GM18951 (cell line): ENCODE results near the gene CHRNB4.
"Not testable (repeated sequence)": the region's sequence is repeated elsewhere in the genome, so short reads cannot be mapped to it uniquely, and the experiment has no call there.

Experiments
- POLR2A ChIP-seq: IDR thresholded peaks from 4 replicates; pipeline ENCODE4 v1.6.1; 2011; ENCODE audit warnings: mild to moderate bottlenecking; ENCODE audit not compliant: insufficient read length, insufficient read depth; ENCODE audit errors: extremely low read depth
- in situ Hi-C: fragments of 300-500 bp; cut with MboI; formaldehyde crosslinking; loops from one replicate; pipeline ENCODE4 v1.12.0; 2022; ENCODE audit warnings: low sequenced_read_pairs, mixed read lengths, inconsistent platforms; ENCODE audit not compliant: unreplicated experiment

The CHRNB4 gene

DNA sequence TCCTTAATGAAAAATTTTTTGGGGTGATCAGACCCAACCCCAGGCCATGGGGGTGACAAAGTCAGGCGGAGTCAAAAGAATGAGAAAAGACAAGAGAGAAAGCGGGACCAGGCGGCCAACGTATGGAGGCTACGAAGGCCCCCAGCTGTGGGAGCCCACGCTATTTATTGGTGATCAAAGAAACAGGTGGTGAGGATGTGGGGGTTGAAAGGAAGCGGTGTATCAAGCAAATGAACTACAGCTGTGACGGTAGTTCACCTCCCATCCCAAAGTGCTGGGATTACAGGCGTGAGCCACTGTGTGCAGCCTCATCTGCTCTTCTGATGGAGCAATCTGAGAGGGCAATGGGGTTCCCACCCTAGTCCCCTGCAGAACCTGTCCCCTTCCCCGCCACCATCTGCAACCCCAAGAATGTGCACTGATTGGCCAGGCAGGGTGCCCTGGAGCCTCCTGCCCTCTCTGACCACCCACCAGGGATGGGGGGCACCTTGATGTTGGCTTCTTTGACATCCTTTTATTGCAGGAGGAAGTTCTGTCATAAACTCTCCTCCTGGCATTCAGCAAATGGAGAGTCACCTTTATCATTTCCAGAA lies 19.1 kb downstream of the CHRNB4 start:
- in situ Hi-C loops, result no loop called here

DNA sequence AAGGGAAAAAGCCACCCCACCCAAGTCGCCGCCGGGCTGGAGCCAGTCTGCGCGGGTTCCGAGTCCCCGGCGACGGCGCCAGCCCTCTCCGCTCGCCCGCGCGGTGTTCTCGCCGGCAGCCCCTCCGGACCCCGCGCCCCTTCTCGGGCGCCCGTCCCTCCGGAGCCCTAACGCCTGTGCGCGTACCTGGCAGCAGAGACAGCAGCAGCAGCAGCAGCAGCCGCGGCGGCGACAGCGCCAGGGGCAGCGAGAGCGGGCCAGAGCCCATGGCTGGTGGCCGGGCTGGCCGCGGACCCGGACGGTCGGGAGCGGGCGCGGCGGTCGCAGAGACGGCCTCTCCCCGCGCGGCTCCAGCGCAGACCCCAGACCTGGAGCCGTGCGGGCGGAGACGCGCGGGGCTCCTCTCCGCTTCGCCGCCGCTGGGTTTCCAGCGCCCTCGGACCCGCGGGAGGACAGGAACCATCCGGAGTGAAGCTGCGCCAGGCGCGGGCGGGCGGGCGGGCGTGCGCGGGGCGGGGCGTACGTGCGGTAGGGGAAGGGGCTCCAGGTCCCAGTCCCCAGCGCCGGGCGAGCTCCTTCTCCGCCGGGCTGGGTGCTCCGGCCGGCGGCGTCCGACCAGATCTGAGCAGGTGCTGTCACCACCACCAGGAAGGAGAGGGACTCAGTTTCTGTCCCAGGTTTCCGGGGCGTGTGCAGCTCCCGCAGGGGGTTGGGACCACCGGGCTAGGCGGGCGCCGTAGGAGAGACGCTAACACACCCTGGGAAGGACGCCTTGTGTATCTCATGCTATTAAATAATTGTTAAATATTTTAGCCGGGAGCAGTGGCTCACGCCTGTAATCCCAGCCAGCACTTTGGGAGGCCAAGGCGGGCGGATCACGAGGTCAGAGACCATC lies 20.2 kb downstream of the CHRNB4 start, which contains the start of gene CHRNA3:
TSS of gene CHRNA3 (minus strand) at position 470 of the 895 bp plus-strand sequence. CDS start at position 268, 202 bp downstream.
- no peak for TF ChIP-seq POLR2A
- in situ Hi-C loops, result no loop called here

More for the DNA sequence above, 19.1 kb downstream of the CHRNB4 start:
- no peak for TF ChIP-seq POLR2A

DNA sequence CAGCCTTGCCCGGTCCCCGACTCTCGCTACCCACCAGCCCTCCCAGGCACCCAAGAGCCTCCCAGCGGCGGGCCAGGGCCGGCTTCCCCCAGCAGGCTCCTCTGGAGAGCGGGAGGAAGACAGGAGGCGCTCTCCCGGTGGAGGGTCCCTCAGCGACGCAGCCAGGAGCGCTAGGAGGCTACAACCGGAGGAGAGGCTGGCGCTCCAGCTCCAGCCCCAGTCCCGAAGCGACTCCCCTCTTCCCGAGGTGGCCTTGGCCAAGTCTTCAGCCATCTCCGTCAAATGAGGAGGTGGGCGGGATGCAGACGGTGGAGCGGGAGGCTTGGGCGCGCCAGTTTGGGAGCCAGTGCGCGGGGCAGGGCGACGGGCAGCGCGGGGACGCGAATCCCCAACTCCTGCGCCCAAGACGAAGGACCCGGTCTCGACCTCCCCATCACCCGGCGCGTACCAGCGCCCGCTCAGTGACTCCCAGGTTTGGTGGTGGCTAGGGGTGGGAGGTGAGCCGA lies 20.9 kb downstream of the CHRNB4 start:
- TF ChIP-seq POLR2A, result no peak
- in situ Hi-C loops, result no loop called here

DNA sequence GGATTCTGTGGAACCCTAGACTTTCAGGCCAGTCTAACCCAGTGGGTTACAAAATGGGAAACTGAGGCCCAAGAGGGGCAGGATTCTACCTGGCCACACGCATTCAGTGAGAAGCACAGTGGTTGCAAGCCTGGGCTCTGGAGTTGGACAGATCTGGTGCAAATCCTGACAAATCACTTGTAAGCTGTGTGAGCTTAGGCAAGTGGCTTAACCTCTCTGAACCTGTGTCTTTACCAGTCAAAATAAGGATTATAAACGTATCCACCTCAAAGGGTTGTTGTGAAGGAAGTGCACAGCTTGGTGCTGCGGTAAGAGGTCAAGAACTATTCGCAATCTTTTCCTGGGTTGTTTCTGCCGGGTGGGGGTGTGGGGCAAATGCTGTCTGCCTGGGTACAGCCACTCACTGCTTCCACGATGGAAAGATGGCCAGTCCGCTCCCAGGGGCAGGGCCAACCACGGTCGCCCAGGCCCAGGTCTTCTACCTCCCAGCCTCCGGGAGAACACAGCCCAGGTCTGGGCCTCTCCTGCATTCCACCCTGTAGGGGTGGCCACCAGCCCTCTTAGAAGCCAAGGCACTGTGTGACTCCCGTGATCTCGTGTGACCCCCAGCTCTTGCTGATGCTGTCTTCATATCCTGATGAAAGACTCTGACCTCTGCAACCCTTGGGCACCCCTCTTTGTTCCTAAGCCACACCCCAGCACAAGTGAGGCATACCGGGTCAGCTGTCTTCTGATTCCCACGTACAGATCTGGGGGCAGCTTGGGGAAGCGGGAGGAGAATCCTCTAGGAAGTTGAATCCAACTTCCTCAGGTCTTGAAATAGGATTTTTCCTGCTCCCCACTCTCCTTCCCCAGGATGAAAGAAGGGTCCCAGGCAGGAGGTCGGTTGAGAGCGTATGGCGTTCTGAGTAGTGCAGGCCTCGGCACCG lies 21.7 kb downstream of the CHRNB4 start:
- in situ Hi-C loops, result no loop called here
- TF ChIP-seq POLR2A, result no peak

DNA sequence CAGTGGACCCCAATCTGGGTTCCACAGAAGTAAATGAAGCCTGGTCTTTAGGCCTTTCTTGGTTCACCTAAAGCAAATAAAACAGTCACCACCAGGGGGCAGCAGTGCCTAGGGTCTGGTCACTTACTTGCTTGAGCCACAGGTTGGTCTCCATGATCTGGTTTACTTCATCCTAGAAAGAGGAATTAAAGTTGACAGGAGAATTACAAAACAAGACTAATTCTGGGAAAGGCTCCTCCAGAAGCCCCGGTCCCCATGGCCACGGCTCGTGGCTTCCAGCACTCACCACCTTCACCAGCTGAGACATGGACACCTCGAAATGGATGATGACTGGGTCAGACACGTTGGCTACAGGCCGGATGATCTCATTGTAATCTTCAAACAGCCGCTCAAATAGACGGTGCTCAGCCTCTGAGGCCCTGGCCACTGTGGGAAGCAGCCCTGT lies 22.5 kb downstream of the CHRNB4 start:
- in situ Hi-C loops, result no loop called here
- no peak for TF ChIP-seq POLR2A

DNA sequence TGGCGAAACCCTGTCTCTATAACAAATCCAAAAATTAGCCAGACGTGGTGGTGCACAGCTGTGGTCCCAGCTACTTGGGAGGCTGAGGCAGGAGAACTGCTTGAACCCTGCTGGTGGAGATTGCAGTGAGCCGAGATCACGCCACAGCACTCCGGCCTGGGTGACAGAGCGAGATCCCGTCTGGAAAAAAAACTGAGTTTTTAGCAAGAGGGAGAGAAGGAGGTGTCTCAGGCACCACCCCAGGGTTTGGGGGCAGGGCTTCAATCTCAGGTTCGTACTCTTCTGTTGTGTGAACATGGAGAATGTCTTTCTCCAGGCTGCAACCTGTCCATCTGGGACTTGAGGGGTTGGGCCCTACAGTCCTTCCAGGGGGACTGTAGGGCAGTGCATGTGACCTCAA lies 22.9 kb downstream of the CHRNB4 start:
- in situ Hi-C loops, result no loop called here

DNA sequence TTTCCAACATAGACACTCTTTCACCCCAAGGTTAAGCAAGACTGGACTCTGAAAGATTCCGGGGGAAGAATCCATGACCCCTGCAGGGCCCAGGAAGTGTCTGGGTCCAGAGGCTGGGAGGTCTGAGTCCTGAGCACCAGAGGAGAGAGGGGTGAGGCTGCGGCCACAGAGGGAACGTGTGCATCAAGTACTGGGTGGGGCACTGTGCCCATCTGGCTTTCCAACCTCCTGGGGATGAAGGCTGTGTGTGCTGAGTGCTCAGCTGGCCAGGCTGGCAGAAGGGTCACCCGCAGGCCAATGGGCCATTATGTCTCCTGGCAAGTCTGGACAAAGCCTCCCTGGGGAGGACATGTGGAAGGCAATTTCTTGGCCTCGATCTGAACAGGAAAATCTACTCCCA lies 23.5 kb downstream of the CHRNB4 start:
- TF ChIP-seq POLR2A, result no peak
- in situ Hi-C loops, result no loop called here

More for the DNA sequence above, 22.9 kb downstream of the CHRNB4 start:
- TF ChIP-seq POLR2A, result no peak

DNA sequence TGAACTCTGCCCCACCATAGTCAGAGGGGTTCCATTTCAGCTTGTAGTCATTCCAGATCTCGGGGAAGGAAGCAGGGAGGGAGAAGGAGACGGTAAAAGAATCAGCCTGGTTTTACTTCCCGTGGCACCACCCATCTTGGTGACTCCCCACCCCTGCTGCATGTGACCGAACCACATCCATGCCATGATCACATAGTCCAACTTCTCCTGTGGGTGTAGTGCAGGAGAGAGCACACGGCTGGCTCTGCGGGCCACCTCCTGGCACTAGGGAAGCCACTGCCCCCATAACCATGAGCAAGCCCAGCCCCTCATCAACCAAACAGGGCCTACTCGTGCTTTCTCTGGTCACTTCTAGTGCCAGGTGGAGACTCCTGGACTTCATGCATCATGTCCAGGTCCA lies 23.9 kb downstream of the CHRNB4 start:
- in situ Hi-C loops, result no loop called here
- TF ChIP-seq POLR2A, result no peak

DNA sequence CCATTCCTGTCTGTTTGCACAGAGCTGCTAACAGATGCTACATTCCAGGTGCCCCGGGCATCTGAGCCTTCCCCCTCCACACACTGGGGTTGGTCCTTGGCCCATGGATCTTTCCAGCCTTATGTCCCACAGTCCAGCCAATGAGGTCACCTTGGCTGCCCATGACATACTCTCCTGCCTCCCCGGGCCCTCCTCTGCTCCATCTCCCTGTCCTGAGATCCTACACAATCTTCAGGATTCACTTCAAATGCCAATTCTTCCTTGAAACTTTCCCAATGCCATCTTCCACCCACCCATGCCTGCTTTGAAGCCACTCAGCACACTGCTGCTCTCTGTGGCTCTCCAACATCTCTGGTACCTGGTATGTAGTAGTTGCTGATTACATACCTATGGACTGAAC lies 24.5 kb downstream of the CHRNB4 start:
- TF ChIP-seq POLR2A, result no peak
- in situ Hi-C loops, result no loop called here

DNA sequence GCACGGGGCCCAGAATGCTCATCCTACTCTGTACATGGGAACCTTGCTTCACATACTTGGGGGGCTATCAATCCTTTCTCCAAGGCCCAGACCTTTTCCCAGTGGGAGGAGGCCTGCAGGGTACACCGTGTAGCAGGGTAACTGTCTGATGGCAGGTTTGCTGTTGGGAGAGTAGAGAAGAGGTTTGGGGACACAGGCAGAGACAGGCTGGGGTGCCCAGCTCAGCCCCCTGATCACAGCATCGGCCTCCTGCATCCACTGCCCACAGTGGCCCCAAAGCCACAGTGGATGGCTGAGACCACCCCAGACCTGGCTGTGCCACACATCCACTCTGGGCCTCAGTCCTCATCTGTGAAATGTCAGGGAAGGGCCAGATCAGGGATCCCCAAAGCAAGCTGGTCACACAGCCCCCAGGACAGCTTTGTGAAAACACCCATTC lies 25.8 kb downstream of the CHRNB4 start:
- in situ Hi-C loops, result no loop called here
- no peak for TF ChIP-seq POLR2A

DNA sequence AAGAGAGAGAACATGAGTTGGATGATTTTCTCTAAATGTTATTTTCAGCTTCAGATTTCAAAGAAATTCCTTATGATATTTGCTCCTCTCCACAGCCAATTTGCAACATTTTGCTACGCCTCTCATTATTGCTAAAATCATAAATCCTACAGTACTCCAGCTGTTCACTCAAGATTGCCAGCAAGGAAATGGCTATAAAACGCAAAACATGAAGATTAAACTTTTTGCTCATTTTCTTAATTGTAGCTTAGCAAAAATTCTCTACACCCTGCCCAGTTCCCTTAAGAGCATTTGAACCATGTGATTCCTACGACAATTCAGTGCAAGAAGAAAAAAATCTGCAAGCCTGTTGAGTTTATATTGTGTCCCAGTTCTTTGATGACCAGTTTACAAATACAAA lies 27.0 kb downstream of the CHRNB4 start:
- no peak for TF ChIP-seq POLR2A
- in situ Hi-C loops, result no loop called here

DNA sequence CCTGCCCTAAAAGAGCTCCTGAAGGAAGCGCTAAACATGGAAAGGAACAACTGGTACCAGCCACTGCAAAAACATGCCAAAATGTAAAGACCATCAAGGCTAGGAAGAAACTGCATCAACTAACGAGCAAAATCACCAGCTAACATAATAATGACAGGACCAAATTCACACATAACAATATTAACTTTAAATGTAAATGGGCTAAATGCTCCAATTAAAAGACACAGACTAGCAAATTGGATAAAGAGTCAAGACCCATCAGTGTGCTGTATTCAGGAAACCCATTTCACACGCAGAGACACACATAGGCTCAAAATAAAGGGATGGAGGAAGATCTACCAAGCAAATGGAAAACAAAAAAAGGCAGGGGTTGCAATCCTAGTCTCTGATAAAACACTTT lies 31.5 kb downstream of the CHRNB4 start:
- in situ Hi-C loops, result not testable (repeated sequence)

DNA sequence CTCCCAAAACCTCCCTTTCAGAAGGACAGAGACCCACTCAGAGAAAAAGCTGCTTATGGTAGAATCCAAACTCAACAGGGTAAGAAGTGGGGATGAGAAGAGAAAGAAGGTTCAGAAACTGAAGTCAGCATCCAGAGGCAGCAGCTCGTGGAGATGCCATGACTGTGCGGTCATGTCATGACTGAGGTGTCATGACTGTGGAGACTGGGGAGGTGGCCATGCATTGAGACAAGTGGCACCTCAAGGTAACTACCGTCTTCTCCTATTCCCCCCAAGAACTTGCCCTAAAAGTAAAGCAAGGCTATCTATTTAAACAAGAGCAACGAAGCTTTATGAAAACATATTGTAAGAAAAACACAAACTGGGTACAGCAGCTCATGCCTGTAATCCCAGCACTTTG lies 35.3 kb downstream of the CHRNB4 start:
- no peak for TF ChIP-seq POLR2A
- in situ Hi-C loops, result no loop called here
